ENCODE measurements around the gene TANC2. TPM values are rescaled to one million over a fixed set of nuclear protein-coding genes. Genes with fewer than 3 reads are reported as not detected.

The TANC2 gene
- total RNA-seq, 1 donor from 2014 or later = 84.2 TPM

GRCh38 chr17:62995377-62995885, 29.4 kb downstream of the TANC2 start:
- DNase-seq (ENCODE audit: low read depth) (no peak), FAIRE-seq (no peak)
- Histone ChIP-seq H3K27me3 (ENCODE audit: control insufficient read depth, insufficient read depth, low read length) (no peaks in the 10 kb centered on the region), H3K4me3 (ENCODE audit: low read depth, low read length) (no peak overlapping the region), H3K36me3 (ENCODE audit: control insufficient read depth, insufficient read depth, low read length) (peaks cover 2% of the 10 kb centered on the region)
- peak; percentile 31 for TF ChIP-seq CTCF (IDR thresholded peaks at IDR 0.05; ENCODE audit: insufficient read depth, low read length, severe bottlenecking)

GRCh38 chr17:62996221-62996620, 30.2 kb downstream of the TANC2 start:
- DNase-seq (ENCODE audit: low read depth) = no peak
- no peak for TF ChIP-seq CTCF (IDR thresholded peaks at IDR 0.05; ENCODE audit: insufficient read depth, low read length, severe bottlenecking)
- no peak for FAIRE-seq
- Histone ChIP-seq H3K4me3 (ENCODE audit: low read depth, low read length) (no peak overlapping the region), H3K27me3 (ENCODE audit: control insufficient read depth, insufficient read depth, low read length) (no peaks in the 10 kb centered on the region), H3K36me3 (ENCODE audit: control insufficient read depth, insufficient read depth, low read length) (peaks cover 2% of the 10 kb centered on the region)

- no peak overlapping the region for H3K4me3 ChIP-seq (ENCODE audit: low read depth, low read length)
- FAIRE-seq = no peak
- no peak for DNase-seq (ENCODE audit: low read depth)
- no peak for TF ChIP-seq CTCF (IDR thresholded peaks at IDR 0.05; ENCODE audit: insufficient read depth, low read length, severe bottlenecking)
- peaks cover 2% of the 10 kb centered on the region for H3K36me3 ChIP-seq (ENCODE audit: control insufficient read depth, insufficient read depth, low read length)
- no peaks in the 10 kb centered on the region for H3K27me3 ChIP-seq (ENCODE audit: control insufficient read depth, insufficient read depth, low read length)
Measured at GRCh38 chr17:62998166-62998565, 32.1 kb downstream of the TANC2 start.

GRCh38 chr17:62998665-62999393, 32.8 kb downstream of the TANC2 start:
- H3K27me3 ChIP-seq (ENCODE audit: control insufficient read depth, insufficient read depth, low read length) = no peaks in the 10 kb centered on the region
- no peak for FAIRE-seq

GRCh38 chr17:62999736-63000135, 33.7 kb downstream of the TANC2 start:
- TF ChIP-seq CTCF (IDR thresholded peaks at IDR 0.05; ENCODE audit: insufficient read depth, low read length, severe bottlenecking) = no peak
- Histone ChIP-seq H3K36me3 (ENCODE audit: control insufficient read depth, insufficient read depth, low read length) (peaks cover 2% of the 10 kb centered on the region), H3K27me3 (ENCODE audit: control insufficient read depth, insufficient read depth, low read length) (no peaks in the 10 kb centered on the region), H3K4me3 (ENCODE audit: low read depth, low read length) (no peak overlapping the region)
- FAIRE-seq (no peak), DNase-seq (ENCODE audit: low read depth) (no peak)

More at GRCh38 chr17:62998665-62999393, 32.8 kb downstream of the TANC2 start:
- Histone ChIP-seq H3K4me3 (ENCODE audit: low read depth, low read length) (no peak overlapping the region), H3K36me3 (ENCODE audit: control insufficient read depth, insufficient read depth, low read length) (peaks cover 2% of the 10 kb centered on the region)
- no peak for TF ChIP-seq CTCF (IDR thresholded peaks at IDR 0.05; ENCODE audit: insufficient read depth, low read length, severe bottlenecking)
- peak; percentile 42 for DNase-seq (ENCODE audit: low read depth)

All from bronchial epithelial cell (primary cell).